Upper lobe of left lung (tissue), 6 donors: ENCODE results near the gene NOD1. TPM values are rescaled to one million over a fixed set of nuclear protein-coding genes. Genes with fewer than 3 reads are reported as not detected.
"Not testable (repeated sequence)": the region's sequence is repeated elsewhere in the genome, so short reads cannot be mapped to it uniquely, and the experiment has no call there.

Experiments
- ATAC-seq, 2 donors: fragments of 200-7000 bp; cut with Tn5 transposase; one replicate each; pipeline ENCODE4 v1.9.1; 2022; ENCODE audit warnings: mild to moderate bottlenecking in 2 of 2, moderate library complexity in 2 of 2; ENCODE audit not compliant: low FRiP score in 2 of 2
- DNase-seq, 2 donors: peaks; one replicate each; pipeline ENCODE4 v3.0.0-alpha.2; 2019 to 2020
- H3K27ac ChIP-seq, 4 donors: fragments of 200-600 bp; sonication (generic); one replicate each; pipeline ENCODE4 v1.5.1; 2016 to 2019
- H3K27me3 ChIP-seq, 4 donors: fragments of 200-600 bp; sonication (generic); one replicate each; pipeline ENCODE4 v1.5.1; 2017 to 2019
- H3K36me3 ChIP-seq, 4 donors: fragments of 200-600 bp; sonication (generic); one replicate each; pipeline ENCODE4 v1.5.1; 2016 to 2019
- H3K4me1 ChIP-seq, 4 donors: fragments of 200-600 bp; sonication (generic); one replicate each; pipeline ENCODE4 v1.5.1; 2018 to 2019
- H3K4me3 ChIP-seq, 4 donors: fragments of 200-600 bp; sonication (generic); one replicate each; pipeline ENCODE4 v1.5.1; 2017 to 2019; ENCODE audit warnings: mild to moderate bottlenecking in 2 of 4, moderate library complexity in 1 of 4
- H3K9me3 ChIP-seq, 4 donors: fragments of 200-600 bp; sonication (generic); one replicate each; pipeline ENCODE4 v1.5.1; 2018 to 2019
- EP300 ChIP-seq, 4 donors: sonication (generic); formaldehyde crosslinking; IDR thresholded peaks; one replicate each; pipeline ENCODE4 v1.5.1; 2017; ENCODE audit warnings: antibody characterized with exemption in 4 of 4, control low read depth in 2 of 4
- POLR2A ChIP-seq, 4 donors: fragments of 450-650 bp; IDR thresholded peaks; one replicate each; pipeline ENCODE4 v1.5.1; 2016 to 2017; ENCODE audit warnings: antibody characterized with exemption in 4 of 4, mild to moderate bottlenecking in 2 of 4
- POLR2AphosphoS5 ChIP-seq, 2 donors: sonication (generic); formaldehyde crosslinking; IDR thresholded peaks; one replicate each; pipeline ENCODE4 v1.5.1; 2017; ENCODE audit warnings: antibody characterized with exemption in 2 of 2
- WGBS, 2 donors: methylation state at CpG; one replicate each; pipeline ENCODE4 v1.1.5; 2017 to 2018; 5-methylcytosine and 5-hydroxymethylcytosine counted together
- total RNA-seq, 6 donors: library from RNA; depleted of rRNA in 4 of 6; stranded (reverse); fragments of >200 nt in 4 of 6; gene quantifications; one replicate each; pipeline versions ENCODE4 v1.1.0 to v1.2.1, GENCODE V29; 2016 to 2021
- TF ChIP-seq, protein P1 (sequence below), 6 experiments: fragments of 450-650 bp in 4 of 6; fragments of 200-600 bp in 2 of 6; sonication (generic) in 2 of 6; IDR thresholded peaks; one replicate each; pipeline ENCODE4 v1.5.1; 2016 to 2019; ENCODE audit warnings: antibody characterized with exemption in 6 of 6
- donor health status: DM: no; HTN: no; CAD: no; lungs with moderate emphysema.
- donor health status: DM: no; HTN: yes; CAD: no; lungs with severe emphysema.

The NOD1 gene
- total RNA-seq, 6 donors from 2014 or later = 24.7 to 71.2 (median 38.0) TPM

- 85 to 88% methylated on average over 3 of the region's 3 CpGs for WGBS, 2 donors
- ATAC-seq (no peak), DNase-seq (no peak)
- Histone ChIP-seq H3K36me3 (peaks cover 0 to 31% (median 15%) of the 10 kb centered on the region in 4 donors), H3K27ac (no peak overlapping the region), H3K27me3 (no peaks in the 10 kb centered on the region), H3K9me3 (no peaks in the 10 kb centered on the region), H3K4me3 (no peak overlapping the region), H3K4me1 (peaks cover 0 to 4% (median 0%) of the 10 kb centered on the region in 4 donors)
- TF ChIP-seq, protein P1, sequence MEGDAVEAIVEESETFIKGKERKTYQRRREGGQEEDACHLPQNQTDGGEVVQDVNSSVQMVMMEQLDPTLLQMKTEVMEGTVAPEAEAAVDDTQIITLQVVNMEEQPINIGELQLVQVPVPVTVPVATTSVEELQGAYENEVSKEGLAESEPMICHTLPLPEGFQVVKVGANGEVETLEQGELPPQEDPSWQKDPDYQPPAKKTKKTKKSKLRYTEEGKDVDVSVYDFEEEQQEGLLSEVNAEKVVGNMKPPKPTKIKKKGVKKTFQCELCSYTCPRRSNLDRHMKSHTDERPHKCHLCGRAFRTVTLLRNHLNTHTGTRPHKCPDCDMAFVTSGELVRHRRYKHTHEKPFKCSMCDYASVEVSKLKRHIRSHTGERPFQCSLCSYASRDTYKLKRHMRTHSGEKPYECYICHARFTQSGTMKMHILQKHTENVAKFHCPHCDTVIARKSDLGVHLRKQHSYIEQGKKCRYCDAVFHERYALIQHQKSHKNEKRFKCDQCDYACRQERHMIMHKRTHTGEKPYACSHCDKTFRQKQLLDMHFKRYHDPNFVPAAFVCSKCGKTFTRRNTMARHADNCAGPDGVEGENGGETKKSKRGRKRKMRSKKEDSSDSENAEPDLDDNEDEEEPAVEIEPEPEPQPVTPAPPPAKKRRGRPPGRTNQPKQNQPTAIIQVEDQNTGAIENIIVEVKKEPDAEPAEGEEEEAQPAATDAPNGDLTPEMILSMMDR (IDR thresholded peaks at IDR 0.05) = no peak
- TF ChIP-seq EP300 (IDR thresholded peaks at IDR 0.05) (no peak), POLR2A (IDR thresholded peaks at IDR 0.05) (no peak), POLR2AphosphoS5 (IDR thresholded peaks at IDR 0.05) (no peak)
Measured at GRCh38 chr7:30421647-30422196, 56.9 kb downstream of the NOD1 start.

GRCh38 chr7:30420662-30421061, 57.9 kb downstream of the NOD1 start:
- no peak for DNase-seq
- Histone ChIP-seq H3K36me3 (peaks cover 0 to 21% (median 15%) of the 10 kb centered on the region in 4 donors), H3K27ac (no peak overlapping the region), H3K9me3 (no peaks in the 10 kb centered on the region), H3K4me1 (peaks cover 0 to 4% (median 0%) of the 10 kb centered on the region in 4 donors), H3K27me3 (no peaks in the 10 kb centered on the region), H3K4me3 (no peak overlapping the region)
- no peak for ATAC-seq
- TF ChIP-seq EP300 (IDR thresholded peaks at IDR 0.05) = no peak
- no peak for TF ChIP-seq POLR2A (IDR thresholded peaks at IDR 0.05)
- TF ChIP-seq POLR2AphosphoS5 (IDR thresholded peaks at IDR 0.05) = no peak
- TF ChIP-seq, protein P1 (IDR thresholded peaks at IDR 0.05) = no peak
- 72 to 85% methylated on average over 3 of the region's 3 CpGs for WGBS, 2 donors

- H3K4me1 ChIP-seq, H3K27ac ChIP-seq, ATAC-seq, H3K27me3 ChIP-seq, H3K9me3 ChIP-seq, H3K4me3 ChIP-seq: not testable (repeated sequence)
- DNase-seq = peak in 1 of 2 donors; percentile 54
- 89 to 95% methylated on average over 15 to 24 of the region's 26 CpGs for WGBS, 2 donors
- peaks cover 0 to 15% (median 10%) of the 10 kb centered on the region in 4 donors for H3K36me3 ChIP-seq
Measured at GRCh38 chr7:30420080-30420479, 58.5 kb downstream of the NOD1 start.

- no peak for DNase-seq
- no peak for ATAC-seq
- no peak for TF ChIP-seq POLR2A (IDR thresholded peaks at IDR 0.05)
- TF ChIP-seq EP300 (IDR thresholded peaks at IDR 0.05) = no peak
- TF ChIP-seq, protein P1 (IDR thresholded peaks at IDR 0.05) = no peak
- no peak for TF ChIP-seq POLR2AphosphoS5 (IDR thresholded peaks at IDR 0.05)
- H3K27ac ChIP-seq = no peak overlapping the region
- H3K9me3 ChIP-seq = no peaks in the 10 kb centered on the region
- WGBS, 2 donors = 97 to 98% methylated on average over 7 of the region's 7 CpGs
- H3K36me3 ChIP-seq = no peaks in the 10 kb centered on the region
- no peaks in the 10 kb centered on the region for H3K27me3 ChIP-seq
- peaks cover 0 to 8% (median 2%) of the 10 kb centered on the region in 4 donors for H3K4me1 ChIP-seq
- no peak overlapping the region for H3K4me3 ChIP-seq
Measured at GRCh38 chr7:30413864-30414263, 64.7 kb downstream of the NOD1 start.

- Histone ChIP-seq H3K4me1 (peaks cover 0 to 8% (median 2%) of the 10 kb centered on the region in 4 donors), H3K36me3 (no peaks in the 10 kb centered on the region), H3K27me3 (no peaks in the 10 kb centered on the region), H3K4me3 (no peak overlapping the region), H3K27ac (no peak overlapping the region), H3K9me3 (no peaks in the 10 kb centered on the region)
- ATAC-seq (peak; percentile 82 to 89), DNase-seq (peak in 1 of 2 donors; percentile 50)
- WGBS, 2 donors = 48% methylated on average over 5 of the region's 5 CpGs
- TF ChIP-seq POLR2AphosphoS5 (IDR thresholded peaks at IDR 0.05) = peak in 1 of 2 donors; percentile 33
- TF ChIP-seq, protein P1 (IDR thresholded peaks at IDR 0.05) = peak; percentile 17 to 85 (median 61)
- no peak for TF ChIP-seq POLR2A (IDR thresholded peaks at IDR 0.05)
Measured at GRCh38 chr7:30412782-30413504, 65.6 kb downstream of the NOD1 start.
